GM04504 (cell line): Measurements from ENCODE around the gene GUCA2A.

Source experiments
- DNase-seq: peaks from one replicate; pipeline ENCODE4 v3.0.0-alpha.2; 2012; ENCODE audit warnings: low read depth

The GUCA2A gene

GRCh38 chr1:42176902-42177519 is 12.5 kb upstream of the GUCA2A start:
- no peak for DNase-seq

GRCh38 chr1:42175314-42176054 is 10.9 kb upstream of the GUCA2A start:
- DNase-seq, result no peak

- no peak for DNase-seq
These were observed 9.6 kb upstream of the GUCA2A start for GRCh38 chr1:42173961-42174735.

- DNase-seq, result no peak
These were observed 8.8 kb upstream of the GUCA2A start for GRCh38 chr1:42173155-42173933.

- DNase-seq, result no peak
These were observed 8.0 kb upstream of the GUCA2A start for GRCh38 chr1:42172381-42173133.

DNA sequence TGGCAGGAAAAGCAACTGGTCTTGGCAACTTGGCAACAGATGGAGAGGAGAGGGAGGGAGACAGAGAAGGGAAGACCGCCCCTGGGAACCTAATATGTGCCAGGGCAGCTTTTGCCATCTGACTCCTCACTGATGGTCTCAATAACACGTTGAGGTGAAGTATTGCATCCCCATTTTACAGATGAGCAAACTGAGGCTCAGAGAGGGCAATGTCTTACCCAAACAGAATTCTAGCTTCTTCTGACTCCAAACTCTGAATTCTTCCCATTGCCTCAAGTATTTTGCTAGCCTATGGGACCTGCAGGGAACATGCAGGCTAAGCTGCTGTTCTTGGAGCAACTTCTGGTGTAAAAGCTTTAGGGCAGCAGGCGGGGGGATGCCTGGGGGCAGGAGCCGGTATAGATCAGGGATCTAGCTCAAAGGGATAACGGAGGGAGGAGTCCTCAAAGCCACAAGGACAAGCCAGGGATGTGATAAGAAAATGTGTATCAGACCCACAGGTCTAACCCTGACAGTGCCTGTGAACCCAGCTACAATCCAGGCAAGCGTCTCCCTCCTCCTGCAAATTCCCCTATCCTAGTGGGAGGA is 7.2 kb upstream of the GUCA2A start:
- DNase-seq, result no peak

DNA sequence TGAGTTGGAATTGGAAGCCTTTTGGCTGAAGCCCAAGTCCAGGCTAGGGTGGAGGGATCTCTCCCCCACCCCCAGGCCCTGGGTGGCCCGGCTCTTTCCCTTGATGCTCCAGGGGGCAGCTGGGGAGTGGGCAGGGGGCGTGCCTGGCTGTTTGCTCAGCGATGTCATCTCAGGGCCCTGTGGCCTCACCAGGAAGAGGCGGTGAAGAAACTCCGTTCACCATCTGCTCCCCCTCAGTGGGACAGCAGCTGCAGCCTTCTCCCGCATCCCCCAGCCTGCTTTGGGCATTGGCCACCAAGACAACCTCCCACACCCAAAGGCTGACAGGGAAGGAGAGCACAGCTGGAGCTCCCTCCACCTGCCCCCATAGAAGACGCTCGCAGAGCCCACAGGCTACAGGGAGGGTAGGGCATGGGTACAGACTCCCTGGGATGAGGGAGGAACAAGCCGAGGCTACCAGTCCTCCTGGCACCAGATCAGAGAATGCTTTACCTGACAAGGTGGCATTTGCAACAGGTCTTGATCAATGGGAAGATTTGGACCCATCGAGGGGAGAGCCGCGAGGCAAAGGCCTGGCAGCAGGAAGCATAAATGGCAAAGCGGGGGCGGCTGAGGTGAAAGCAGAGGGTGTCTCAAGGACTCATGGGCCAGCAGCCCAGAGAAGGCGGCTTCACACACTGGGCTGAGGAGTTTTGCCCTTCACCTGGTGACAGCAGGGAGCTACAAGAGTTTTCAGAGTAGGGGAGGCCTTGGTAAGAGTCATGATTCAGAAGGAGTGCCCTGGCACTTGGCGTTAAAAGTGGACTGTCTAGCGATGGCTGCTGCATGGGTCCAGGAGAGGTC is 6.5 kb upstream of the GUCA2A start:
- no peak for DNase-seq

- DNase-seq, result no peak
These were observed 4.2 kb upstream of the GUCA2A start for GRCh38 chr1:42168763-42169162.

GRCh38 chr1:42168391-42168670 is 3.8 kb upstream of the GUCA2A start:
- DNase-seq, result no peak

DNA sequence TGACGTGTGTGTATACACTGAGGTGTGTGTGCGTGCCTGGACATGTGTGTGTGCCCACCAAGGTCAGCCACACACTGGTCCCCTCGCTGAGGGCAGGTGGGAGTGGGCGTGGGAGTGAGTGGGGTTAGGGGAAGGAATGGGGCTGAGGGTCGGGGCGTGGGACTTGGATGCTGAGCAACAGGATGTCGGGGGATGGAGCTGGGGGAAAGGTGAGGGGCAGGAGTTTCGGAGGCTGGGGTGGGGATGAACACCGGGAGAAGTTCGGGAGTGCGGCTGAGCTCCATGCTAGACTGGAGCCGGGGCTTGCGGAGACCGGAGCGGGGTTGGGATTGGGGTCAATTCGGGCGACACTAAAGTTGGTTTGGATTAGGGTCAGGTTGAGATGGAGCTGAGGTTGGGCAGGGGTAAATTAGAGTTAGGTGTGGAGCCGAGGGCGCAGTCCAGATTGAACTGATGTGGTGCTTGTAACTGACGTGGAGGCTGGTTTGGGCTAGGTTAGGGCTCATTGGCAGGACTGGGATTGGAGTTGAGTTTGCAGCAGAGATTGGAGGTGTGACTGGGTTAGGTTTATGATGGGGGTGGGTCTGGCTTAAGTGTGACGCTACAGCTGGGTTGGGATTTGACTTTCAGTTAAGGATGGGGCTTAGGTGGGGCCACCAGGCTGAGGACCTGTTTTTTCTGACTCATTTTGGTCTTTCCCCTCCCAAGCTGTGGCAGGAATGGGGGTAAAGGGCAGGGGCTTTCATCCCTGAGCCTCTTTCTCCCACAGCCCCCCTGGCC is 3.3 kb upstream of the GUCA2A start:
- no peak for DNase-seq

GRCh38 chr1:42165511-42166210 is 1.1 kb upstream of the GUCA2A start:
- no peak for DNase-seq

- no peak for DNase-seq
These were observed 725 bp downstream of the GUCA2A start for GRCh38 chr1:42163536-42164503.

DNA sequence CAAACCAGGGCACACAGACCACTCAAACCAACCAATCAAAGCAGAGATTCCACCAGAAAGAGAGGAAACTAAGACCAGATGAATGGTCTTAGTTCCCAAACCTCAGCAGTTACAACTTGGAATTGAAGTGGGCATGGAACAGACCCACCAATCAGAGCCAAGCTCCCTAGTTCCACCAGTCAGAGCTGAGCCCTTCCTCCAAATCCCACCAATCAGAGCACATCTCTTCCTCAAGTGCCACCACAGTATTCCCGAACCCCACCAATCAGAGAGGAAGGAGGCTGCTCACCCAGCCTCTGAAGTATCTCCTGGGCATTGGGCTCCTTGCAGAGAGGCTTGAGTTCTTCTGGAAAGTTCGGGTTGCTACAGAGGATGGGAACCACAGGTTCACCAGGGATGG is 1.4 kb downstream of the GUCA2A start:
- DNase-seq, result no peak

- no peak for DNase-seq
These were observed 2.4 kb downstream of the GUCA2A start for GRCh38 chr1:42162181-42162580.

GRCh38 chr1:42158189-42158588 is 6.4 kb downstream of the GUCA2A start:
- DNase-seq, result no peak

GRCh38 chr1:42157667-42158066 is 6.9 kb downstream of the GUCA2A start:
- DNase-seq, result no peak

- no peak for DNase-seq
These were observed 9.2 kb downstream of the GUCA2A start for GRCh38 chr1:42155362-42155761.

- DNase-seq, result no peak
These were observed 9.9 kb downstream of the GUCA2A start for GRCh38 chr1:42154685-42155084.
